HepG2 (cell line): ENCODE measurements around the gene CMTM4. TPM values are rescaled to one million over a fixed set of nuclear protein-coding genes. Genes with fewer than 3 reads are reported as not detected.

Experiments used
- CEBPB ChIP-seq: IDR thresholded peaks from 2 replicates; pipeline ENCODE4 v1.6.1; 2011; ENCODE audit warnings: low read depth, low read length, improper control_type of control experiment, borderline replicate concordance
- CERS6 ChIP-seq: sonication (generic); formaldehyde crosslinking; IDR thresholded peaks from 2 replicates; pipeline ENCODE4 v1.5.0; 2020; ENCODE audit warnings: missing genetic modification reagents
- DR1 ChIP-seq: sonication (generic); formaldehyde crosslinking; IDR thresholded peaks from 2 replicates; pipeline ENCODE4 v1.8.0; 2021; ENCODE audit warnings: mild to moderate bottlenecking, missing genetic modification reagents, inconsistent platforms
- GFI1 ChIP-seq: sonication (generic); formaldehyde crosslinking; IDR thresholded peaks from 2 replicates; pipeline ENCODE4 v1.5.0; 2020; ENCODE audit warnings: missing genetic modification reagents, mild to moderate bottlenecking, borderline replicate concordance
- JUN ChIP-seq: sonication (generic); formaldehyde crosslinking; IDR thresholded peaks from 2 replicates; pipeline ENCODE4 v1.4.0; 2020; ENCODE audit warnings: mild to moderate bottlenecking, missing genetic modification reagents
- MIER2 ChIP-seq: IDR thresholded peaks from 2 replicates; pipeline ENCODE4 v1.6.1; 2016; ENCODE audit warnings: missing biosample characterization, missing genetic modification reagents
- NFYB ChIP-seq: sonication (generic); formaldehyde crosslinking; IDR thresholded peaks from 2 replicates; pipeline ENCODE4 v1.4.0; 2020; ENCODE audit warnings: missing genetic modification reagents
- PCBP1 ChIP-seq: fragments of 200-400 bp; formaldehyde crosslinking; IDR thresholded peaks from 2 replicates; pipeline ENCODE4 v1.6.1; 2017; ENCODE audit warnings: mild to moderate bottlenecking, low read depth, low read length, borderline replicate concordance
- PLRG1 ChIP-seq: fragments of 450-650 bp; conservative IDR thresholded peaks from 2 replicates; pipeline ENCODE4 v1.6.1; 2016
- RBM22 ChIP-seq: fragments of 200-400 bp; formaldehyde crosslinking; optimal IDR thresholded peaks from 2 replicates; pipeline ENCODE3; 2017; ENCODE audit warnings: mild to moderate bottlenecking, low read length, moderate library complexity
- SP1 ChIP-seq, 2 experiments: fragments of 450-650 bp in 1 of 2; sonication (generic) in 1 of 2; formaldehyde crosslinking in 1 of 2; IDR thresholded peaks; 2 replicates each; pipeline versions ENCODE4 v1.4.0 to v1.6.1; 2016 to 2020; ENCODE audit warnings: missing genetic modification reagents in 1 of 2
- ZBTB21 ChIP-seq: sonication (generic); formaldehyde crosslinking; IDR thresholded peaks from 2 replicates; pipeline ENCODE4 v1.4.0; 2020; ENCODE audit warnings: missing genetic modification reagents
- ZBTB4 ChIP-seq: sonication (generic); formaldehyde crosslinking; IDR thresholded peaks from 2 replicates; pipeline ENCODE4 v1.4.0; 2020; ENCODE audit warnings: missing genetic modification reagents, mild to moderate bottlenecking, borderline replicate concordance
- ZBTB8A ChIP-seq: sonication (generic); formaldehyde crosslinking; IDR thresholded peaks from 2 replicates; pipeline ENCODE4 v1.4.0; 2020; ENCODE audit warnings: mild to moderate bottlenecking, low read depth, missing genetic modification reagents, borderline replicate concordance
- ZNF17 ChIP-seq: sonication (generic); formaldehyde crosslinking; IDR thresholded peaks from 2 replicates; pipeline ENCODE4 v1.5.0; 2020; ENCODE audit warnings: mild to moderate bottlenecking, missing genetic modification reagents
- ZNF253 ChIP-seq: sonication (generic); formaldehyde crosslinking; IDR thresholded peaks from 2 replicates; pipeline ENCODE4 v1.8.0; 2022; ENCODE audit warnings: mild to moderate bottlenecking, missing genetic modification reagents, borderline replicate concordance
- ZNF292 ChIP-seq: sonication (generic); formaldehyde crosslinking; IDR thresholded peaks from 2 replicates; pipeline ENCODE4 v1.8.1; 2022; ENCODE audit warnings: mild to moderate bottlenecking, low read depth, missing genetic modification reagents, borderline replicate concordance
- ZNF414 ChIP-seq: sonication (generic); formaldehyde crosslinking; IDR thresholded peaks from 2 replicates; pipeline ENCODE4 v1.5.0; 2020; ENCODE audit warnings: missing genetic modification reagents
- ZNF431 ChIP-seq: sonication (generic); formaldehyde crosslinking; IDR thresholded peaks from 2 replicates; pipeline ENCODE4 v1.9.0; 2022; ENCODE audit warnings: missing genetic modification reagents, low read depth, mild to moderate bottlenecking, borderline replicate concordance
- ZNF574 ChIP-seq: sonication (generic); formaldehyde crosslinking; IDR thresholded peaks from 2 replicates; pipeline ENCODE4 v1.4.0; 2020; ENCODE audit warnings: missing genetic modification reagents
- ZNF678 ChIP-seq: sonication (generic); formaldehyde crosslinking; IDR thresholded peaks from 2 replicates; pipeline ENCODE4 v1.4.0; 2020; ENCODE audit warnings: mild to moderate bottlenecking, missing genetic modification reagents
- ZNF788 ChIP-seq: sonication (generic); formaldehyde crosslinking; IDR thresholded peaks from 2 replicates; pipeline ENCODE4 v1.5.0; 2020; ENCODE audit warnings: mild to moderate bottlenecking, missing genetic modification reagents, borderline replicate concordance
- polyA plus RNA-seq, 8 experiments: library from polyadenylated mRNA; depleted of rRNA in 3 of 8; stranded (reverse) in 7 of 8; unstranded in 1 of 8; fragments of >200 nt; fragmentation: Illumina TruSeq in 4 of 8; extraction: Trizol in 4 of 8; gene quantifications; 2 replicates each; pipeline versions ENCODE4 v1.2.1 to v1.2.3, GENCODE V29; 2011 to 2016; ENCODE audit warnings: low read depth in 4 of 8, missing spikeins in 1 of 8, mixed read lengths in 1 of 8; ENCODE audit not compliant: insufficient read depth in 1 of 8
- total RNA-seq, 5 experiments: library from RNA; depleted of rRNA; stranded (reverse); fragments of >200 nt; fragmentation: Illumina TruSeq; extraction: Trizol; gene quantifications; 2 replicates each; pipeline ENCODE4 v1.2.3, GENCODE V29; 2016; ENCODE audit warnings: low read depth in 1 of 5

Gene CMTM4
- total and polyA plus RNA-seq, 2 of the 13 experiments (the other 11 are each of a cell fraction or from before 2014, with no cell fraction given): 32.0 to 36.3 TPM

- TF ChIP-seq ZNF788 (CRISPR knock-in tag): peak; percentile 66; the same call in 1 of the 2 replicates
- TF ChIP-seq ZNF292: no peak
- no peak for TF ChIP-seq ZNF17 (CRISPR knock-in tag)
- no peak for TF ChIP-seq CERS6
- no peak for TF ChIP-seq GFI1 (CRISPR knock-in tag)
- 0 out of 2 replicates have a peak, but pooled peaks have one; percentile 41 for TF ChIP-seq ZNF431 (CRISPR knock-in tag)
- no peak for TF ChIP-seq MIER2 (CRISPR knock-in tag)
- TF ChIP-seq PLRG1: no peak
- no peak for TF ChIP-seq DR1 (CRISPR knock-in tag)
- TF ChIP-seq RBM22: no peak
- TF ChIP-seq PCBP1: no peak
- TF ChIP-seq ZNF678 (CRISPR knock-in tag): peak; percentile 23; the same call in 1 of the 2 replicates
- TF ChIP-seq ZBTB4 (CRISPR knock-in tag): 0 out of 2 replicates have a peak, but pooled peaks have one; percentile 28
- no peak for TF ChIP-seq ZNF253 (CRISPR knock-in tag)
- no peak for TF ChIP-seq NFYB (CRISPR knock-in tag)
- TF ChIP-seq ZBTB8A (CRISPR knock-in tag): no peak
- TF ChIP-seq ZNF414 (CRISPR knock-in tag): no peak
- TF ChIP-seq JUN: no peak
- TF ChIP-seq CEBPB: no peak
- TF ChIP-seq ZNF574 (CRISPR knock-in tag): peak; percentile 57
- no peak for TF ChIP-seq SP1 (IDR thresholded peaks at IDR 0.05)
- TF ChIP-seq SP1 (CRISPR knock-in tag; IDR thresholded peaks at IDR 0.05): no peak
- no peak for TF ChIP-seq ZBTB21 (CRISPR knock-in tag)
These were observed 441 bp downstream of the CMTM4 start (continued) for GRCh38 chr16:66695935-66696668.
